Neuronal stem cell (in vitro differentiated cells): ENCODE measurements around the gene VWDE.

Experiments used
- DNase-seq: peaks from one replicate; pipeline ENCODE4 v3.0.0-alpha.2; 2013; ENCODE audit warnings: low spot score
- H2AFZ ChIP-seq: one replicate; pipeline ENCODE4 v1.6.1; 2013; ENCODE audit warnings: mild to moderate bottlenecking, low read length, inconsistent platforms
- H2AK5ac ChIP-seq: 2 replicates; pipeline ENCODE4 v1.6.1; 2013; ENCODE audit warnings: low read depth, mild to moderate bottlenecking, inconsistent platforms, low read length, moderate library complexity, mixed read lengths
- H2BK120ac ChIP-seq: 2 replicates; pipeline ENCODE4 v1.6.1; 2013; ENCODE audit warnings: low read depth, mild to moderate bottlenecking, inconsistent platforms, low read length, moderate library complexity, mixed read lengths
- H2BK12ac ChIP-seq: one replicate; pipeline ENCODE4 v1.6.1; 2013; ENCODE audit warnings: low read length, inconsistent platforms
- H2BK15ac ChIP-seq: 2 replicates; pipeline ENCODE4 v1.6.1; 2013; ENCODE audit warnings: mild to moderate bottlenecking, low read length, inconsistent platforms, mixed read lengths
- H2BK5ac ChIP-seq: one replicate; pipeline ENCODE4 v1.6.1; 2013; ENCODE audit warnings: inconsistent platforms, mild to moderate bottlenecking, low read length, moderate library complexity
- H3K14ac ChIP-seq: one replicate; pipeline ENCODE4 v1.6.1; 2013; ENCODE audit warnings: low read length, inconsistent platforms
- H3K18ac ChIP-seq: 2 replicates; pipeline ENCODE4 v1.6.1; 2013; ENCODE audit warnings: low read length, inconsistent platforms
- H3K23ac ChIP-seq: 2 replicates; pipeline ENCODE4 v1.6.1; 2013; ENCODE audit warnings: low read depth, mild to moderate bottlenecking, mixed read lengths, low read length, inconsistent platforms; ENCODE audit not compliant: poor library complexity
- H3K27ac ChIP-seq: replicated peaks from 3 replicates; pipeline ENCODE4 v1.5.1; 2013; ENCODE audit warnings: low read length, inconsistent platforms
- H3K27me3 ChIP-seq, 3 experiments: 2 replicates each; pipeline ENCODE4 v1.6.1; 2013; ENCODE audit warnings: low read length in 3 of 3, mild to moderate bottlenecking in 2 of 3, inconsistent platforms in 1 of 3, low read depth in 1 of 3, mixed read lengths in 1 of 3, moderate library complexity in 1 of 3; ENCODE audit not compliant: control insufficient read depth in 3 of 3, insufficient read depth in 3 of 3
- H3K36me3 ChIP-seq, 2 donors: replicated peaks in 1 of 2; 2 replicates each; pipeline ENCODE4 v1.6.1; 2013; ENCODE audit warnings: low read length in 2 of 2; ENCODE audit not compliant: control insufficient read depth in 2 of 2, insufficient read depth in 2 of 2
- H3K4ac ChIP-seq: 2 replicates; pipeline ENCODE4 v1.6.1; 2013; ENCODE audit warnings: inconsistent platforms, mild to moderate bottlenecking, low read length, moderate library complexity
- H3K4me1 ChIP-seq, 2 donors: 1 replicate in 1 of 2; 2 replicates in 1 of 2; pipeline ENCODE4 v1.6.1; 2013; ENCODE audit warnings: low read length in 2 of 2, low read depth in 1 of 2; ENCODE audit not compliant: control insufficient read depth in 2 of 2, insufficient read depth in 1 of 2
- H3K4me2 ChIP-seq: one replicate; pipeline ENCODE4 v1.6.1; 2013; ENCODE audit warnings: mild to moderate bottlenecking, low read length, inconsistent platforms; ENCODE audit not compliant: insufficient read depth, poor library complexity, severe bottlenecking
- H3K4me3 ChIP-seq, 2 donors: 2 replicates each; pipeline ENCODE4 v1.5.1; 2013; ENCODE audit warnings: low read length in 2 of 2, mild to moderate bottlenecking in 2 of 2, inconsistent platforms in 1 of 2, moderate library complexity in 1 of 2
- H3K79me1 ChIP-seq: one replicate; pipeline ENCODE4 v1.6.1; 2013; ENCODE audit warnings: low read depth, mild to moderate bottlenecking, inconsistent platforms, low read length, moderate library complexity
- H3K9ac ChIP-seq: one replicate; pipeline ENCODE4 v1.6.1; 2013; ENCODE audit warnings: mild to moderate bottlenecking, low read depth, low read length, inconsistent platforms; ENCODE audit not compliant: poor library complexity
- H3K9me3 ChIP-seq, 2 donors: replicated peaks in 1 of 2; 2 replicates each; pipeline versions ENCODE3 to v1.6.1; 2013; ENCODE audit warnings: low read length in 2 of 2, mild to moderate bottlenecking in 2 of 2, inconsistent platforms in 1 of 2, low read depth in 1 of 2, mixed read lengths in 1 of 2, moderate library complexity in 1 of 2; ENCODE audit not compliant: control insufficient read depth in 2 of 2, insufficient read depth in 1 of 2
- H4K8ac ChIP-seq: one replicate; pipeline ENCODE4 v1.6.1; 2013; ENCODE audit warnings: low read depth, mild to moderate bottlenecking, inconsistent platforms, low read length, moderate library complexity
- H4K91ac ChIP-seq: one replicate; pipeline ENCODE4 v1.6.1; 2013; ENCODE audit warnings: low read length, low read depth, mild to moderate bottlenecking, inconsistent platforms; ENCODE audit not compliant: poor library complexity
- WGBS, 2 donors: extraction: QIAGEN DNeasy Blood & Tissue Kit; methylation state at CpG; one replicate each; pipeline ENCODE4 v1.1.7; 2013; ENCODE audit warnings: missing lambda C conversion rate in 2 of 2, mixed read lengths in 1 of 2; ENCODE audit not compliant: insufficient read length in 2 of 2, insufficient replicate concordance in 1 of 2; ENCODE audit errors: extremely low coverage in 2 of 2; 5-methylcytosine and 5-hydroxymethylcytosine counted together

Gene VWDE

GRCh38 chr7:12431886-12432556, 28.4 kb upstream of the VWDE start:
- Histone ChIP-seq H2BK15ac (peak overlapping the region; percentile 67), H2BK120ac (peak overlapping the region; percentile 91), H3K9me3 (no peaks in the 10 kb centered on the region), H3K4me1 (peaks cover 0 to 4% of the 10 kb centered on the region in 2 donors), H3K27me3 (no peaks in the 10 kb centered on the region), H3K27ac (no peak overlapping the region), H3K9ac (peak overlapping the region; percentile 12), H3K36me3 (no peaks in the 10 kb centered on the region), H2AFZ (peak overlapping the region; percentile 87), H3K4me2 (no peak overlapping the region), H3K4me3 (no peak overlapping the region), H4K91ac (no peak overlapping the region), H3K4ac (no peak overlapping the region), H2BK12ac (no peak overlapping the region), H4K8ac (no peak overlapping the region), H3K23ac (no peak overlapping the region), H3K79me1 (no peaks in the 10 kb centered on the region), H2BK5ac (no peak overlapping the region), H2AK5ac (no peak overlapping the region), H3K14ac (no peak overlapping the region), H3K18ac (peak overlapping the region; percentile 44)
- no peak for DNase-seq
- WGBS, 2 donors, result no CpG with 5 or more reads among the region's 11 CpGs

DNA sequence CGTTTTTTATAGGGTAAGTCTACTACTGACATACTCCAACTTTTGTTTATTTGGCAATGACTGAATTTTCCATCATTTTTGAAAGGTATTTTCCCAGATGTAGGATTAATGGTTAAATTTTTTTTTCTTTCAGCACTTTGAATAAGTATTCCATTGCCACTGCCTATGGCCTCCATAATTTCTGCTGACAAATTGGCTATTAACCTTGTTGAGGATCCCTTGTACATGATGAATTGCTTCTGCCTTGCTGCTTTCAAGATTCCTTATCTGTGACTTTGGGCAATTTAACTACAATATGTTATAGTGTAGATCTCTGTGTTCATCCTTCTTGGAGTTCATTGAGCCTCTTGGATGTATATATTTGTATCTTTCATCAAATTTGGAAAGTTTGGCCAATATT, 21.6 kb upstream of the VWDE start:
- Histone ChIP-seq H2AK5ac (no peak overlapping the region), H4K8ac (no peak overlapping the region), H3K27me3 (no peaks in the 10 kb centered on the region), H2AFZ (no peak overlapping the region), H3K14ac (no peak overlapping the region), H3K79me1 (no peaks in the 10 kb centered on the region), H3K4me3 (no peak overlapping the region), H3K9me3 (no peaks in the 10 kb centered on the region), H3K23ac (no peak overlapping the region), H2BK5ac (no peak overlapping the region), H3K4ac (no peak overlapping the region), H3K4me2 (no peak overlapping the region), H3K27ac (no peak overlapping the region), H3K18ac (no peak overlapping the region), H2BK15ac (no peak overlapping the region), H3K9ac (no peak overlapping the region), H4K91ac (no peak overlapping the region), H2BK120ac (no peak overlapping the region), H3K36me3 (no peaks in the 10 kb centered on the region), H3K4me1 (peaks cover 0 to 3% of the 10 kb centered on the region in 2 donors), H2BK12ac (no peak overlapping the region)
- DNase-seq, result no peak
- no CpG with 5 or more reads among the region's 1 CpG for WGBS, 2 donors

DNA sequence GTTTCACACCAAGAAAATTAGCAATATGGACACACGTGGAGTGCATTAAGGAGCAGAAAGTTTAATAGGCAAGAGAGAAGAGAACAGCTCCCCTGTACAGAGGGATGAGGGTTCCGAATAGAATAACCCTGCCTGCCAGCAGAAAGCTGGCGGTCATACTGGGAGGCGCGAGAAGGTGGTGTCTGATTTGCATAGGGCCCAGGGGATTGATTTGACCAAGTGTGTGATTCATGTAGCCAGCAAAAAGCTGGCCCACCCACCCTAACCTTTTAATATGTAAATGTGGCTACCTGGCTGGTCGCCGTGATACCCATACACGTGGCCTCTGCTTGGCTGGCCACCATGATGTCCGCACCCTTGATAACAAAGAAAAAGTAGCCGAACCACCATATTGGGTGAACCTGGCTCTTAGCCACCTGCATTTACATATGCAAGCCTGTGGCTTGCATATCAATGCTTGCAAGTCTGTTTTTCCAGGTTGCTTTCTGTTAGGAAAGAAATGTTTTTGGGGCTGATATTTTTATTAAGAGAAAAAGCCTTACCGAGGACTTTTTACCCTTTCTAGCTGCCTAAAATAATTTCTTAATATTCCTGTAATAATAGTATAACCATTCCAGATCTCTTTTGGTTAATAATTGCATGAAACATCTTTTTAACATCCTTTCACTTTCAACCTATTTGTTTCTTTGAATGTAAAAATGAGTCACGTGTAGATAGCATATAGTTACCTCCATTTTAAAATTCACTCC, 20.5 kb upstream of the VWDE start:
- H3K18ac ChIP-seq, result no peak overlapping the region
- no peak overlapping the region for H2BK5ac ChIP-seq
- no peak overlapping the region for H4K8ac ChIP-seq
- no peak overlapping the region for H3K23ac ChIP-seq
- DNase-seq, result no peak
- no peaks in the 10 kb centered on the region for H3K79me1 ChIP-seq
- no peak overlapping the region for H4K91ac ChIP-seq
- WGBS, 2 donors, result no CpG with 5 or more reads among the region's 12 CpGs
- no peak overlapping the region for H2BK12ac ChIP-seq
- H2BK15ac ChIP-seq, result no peak overlapping the region
- no peak overlapping the region for H3K4ac ChIP-seq
- no peaks in the 10 kb centered on the region for H3K36me3 ChIP-seq
- H2AFZ ChIP-seq, result no peak overlapping the region
- no peaks in the 10 kb centered on the region for H3K27me3 ChIP-seq
- no peak overlapping the region for H3K4me3 ChIP-seq
- no peak overlapping the region for H2BK120ac ChIP-seq
- no peaks in the 10 kb centered on the region for H3K9me3 ChIP-seq
- H2AK5ac ChIP-seq, result no peak overlapping the region
- H3K4me2 ChIP-seq, result no peak overlapping the region
- no peak overlapping the region for H3K9ac ChIP-seq
- H3K14ac ChIP-seq, result no peak overlapping the region
- H3K27ac ChIP-seq, result no peak overlapping the region
- peaks cover 0 to 3% of the 10 kb centered on the region in 2 donors for H3K4me1 ChIP-seq

DNA sequence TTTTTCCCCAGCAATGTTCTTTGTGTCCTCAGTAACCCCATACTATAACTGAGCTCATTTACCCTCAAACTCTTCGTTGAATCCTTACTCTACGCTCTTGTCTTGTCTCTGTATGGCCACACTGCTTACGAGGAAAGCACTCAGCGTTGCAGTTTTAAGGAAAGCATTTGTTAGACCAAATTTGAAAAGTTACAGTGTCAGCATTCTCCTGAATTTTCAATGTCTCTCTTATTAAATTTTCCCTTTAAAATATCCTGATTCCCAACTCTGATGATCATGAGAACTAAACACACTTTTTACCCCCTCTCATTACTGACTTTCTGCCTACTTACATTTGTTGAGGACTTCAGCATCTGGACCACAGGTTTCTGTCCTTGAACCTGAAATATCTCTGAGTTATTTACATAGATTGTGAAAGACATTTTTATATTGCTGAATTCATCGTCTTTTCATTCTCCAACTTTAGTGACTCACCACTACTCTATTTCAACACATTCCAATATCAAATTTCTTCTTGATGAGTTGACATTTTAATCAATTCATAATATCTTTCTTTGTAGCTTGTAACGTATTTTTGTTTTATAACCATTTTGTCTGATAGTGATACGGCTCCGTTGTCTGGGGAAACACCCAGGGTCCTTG, 19.8 kb upstream of the VWDE start:
- H3K4me3 ChIP-seq, result no peak overlapping the region

More for the DNA sequence above, 19.8 kb upstream of the VWDE start:
- no CpG with 5 or more reads among the region's 8 CpGs for WGBS, 2 donors
- Histone ChIP-seq H2BK12ac (no peak overlapping the region), H2AK5ac (no peak overlapping the region), H2BK120ac (no peak overlapping the region), H2BK15ac (no peak overlapping the region), H3K36me3 (no peaks in the 10 kb centered on the region), H3K27me3 (no peaks in the 10 kb centered on the region), H3K4ac (no peak overlapping the region), H3K18ac (no peak overlapping the region), H3K4me1 (peaks cover 0 to 3% of the 10 kb centered on the region in 2 donors), H3K9ac (no peak overlapping the region), H3K4me2 (no peak overlapping the region), H3K23ac (no peak overlapping the region), H4K91ac (no peak overlapping the region), H3K27ac (no peak overlapping the region), H2BK5ac (no peak overlapping the region), H3K9me3 (no peaks in the 10 kb centered on the region), H3K79me1 (no peaks in the 10 kb centered on the region), H4K8ac (no peak overlapping the region), H2AFZ (no peak overlapping the region), H3K14ac (no peak overlapping the region)
- DNase-seq, result no peak
